Erythroblast (primary cell): Measurements from ENCODE around the gene FOXK1.

Source experiments
- GATA1 ChIP-seq: IDR thresholded peaks from 2 replicates; pipeline ENCODE4 v1.6.1; 2011; ENCODE audit warnings: low read depth, mild to moderate bottlenecking, control low read depth, low read length, moderate library complexity
- POLR2A ChIP-seq: IDR thresholded peaks from 2 replicates; pipeline ENCODE4 v1.6.1; 2011; ENCODE audit warnings: mild to moderate bottlenecking, low read length

- TF ChIP-seq POLR2A (no peak), GATA1 (no peak)
Observed at GRCh38 chr7:4689151-4689550, 7.1 kb downstream of the FOXK1 start.
